SH-SY5Y (cell line): ENCODE data around the gene SP6.

ENCODE experiments used
- GATA2 ChIP-seq: IDR thresholded peaks from 2 replicates; pipeline ENCODE4 v1.6.1; 2011; ENCODE audit warnings: mild to moderate bottlenecking, low read depth, low read length
- GATA3 ChIP-seq: IDR thresholded peaks from 2 replicates; pipeline ENCODE4 v1.6.1; 2011; ENCODE audit warnings: low read depth, mild to moderate bottlenecking, low read length, moderate library complexity

DNA sequence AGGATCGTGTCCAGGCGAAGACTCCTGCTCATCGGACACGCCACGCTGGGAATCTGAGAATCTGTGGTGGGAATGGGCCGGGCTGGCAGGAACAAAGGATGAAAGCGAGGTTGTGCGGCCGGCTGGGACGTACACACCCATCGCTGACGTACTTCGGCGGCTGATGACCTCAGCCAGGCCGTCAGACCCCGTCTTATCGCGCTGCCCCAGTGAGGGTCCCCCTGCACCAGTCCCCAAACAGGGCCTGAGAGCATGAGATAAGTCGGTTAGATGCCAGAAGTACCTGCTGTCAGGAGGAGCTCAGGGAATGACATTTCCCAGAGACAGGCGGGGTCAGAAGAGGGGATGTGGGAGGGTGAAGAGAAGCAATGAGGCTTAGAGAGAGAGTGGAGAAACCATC, 16.0 kb upstream of the SP6 start:
- TF ChIP-seq GATA2 = no peak
- no peak for TF ChIP-seq GATA3
